Endothelial cell of umbilical vein (primary cell): ENCODE measurements around the gene MRGPRE. TPM values are rescaled to one million over a fixed set of nuclear protein-coding genes. Genes with fewer than 3 reads are reported as not detected.

Experiments
- BruUV-seq: library from RNA; stranded (reverse); fragments of 400-500 nt; replicated peaks from 2 replicates; lab custom pipeline; 2021; lab: Mats Ljungman, UMichigan
- CTCF ChIA-PET: fragments of 300-600, 350-600 bp; sonication (Branson Sonifier 250); formaldehyde crosslinking; loops from one replicate; lab custom pipeline; 2021; ENCODE audit warnings: antibody characterized with exemption, inconsistent platforms; lab: Charles Lee
- POLR2A ChIA-PET: fragments of 300-600, 350-600 bp; sonication (Branson Sonifier 250); formaldehyde crosslinking; loops from one replicate; lab custom pipeline; 2021; ENCODE audit warnings: antibody characterized with exemption, inconsistent platforms; lab: Charles Lee
- DNase-seq: peaks from one replicate; pipeline ENCODE4 v3.0.0-alpha.2; 2011; ENCODE audit warnings: low read depth, low spot score
- FAIRE-seq: peaks from 2 replicates; lab custom pipeline; 2011; peaks lifted over from hg19 to GRCh38; lab: Jason Lieb, UNC
- H2AFZ ChIP-seq: 2 replicates; pipeline ENCODE4 v1.6.0; 2012; ENCODE audit warnings: low read depth, low read length, control low read depth, inconsistent platforms
- H3K27ac ChIP-seq: 2 replicates; pipeline ENCODE4 v1.5.1; 2011; ENCODE audit warnings: low read depth, mild to moderate bottlenecking, control low read depth, low read length, moderate library complexity; ENCODE audit not compliant: insufficient read depth
- H3K27me3 ChIP-seq, 2 experiments: 2 replicates each; pipeline versions ENCODE4 v1.6.0 to v1.6.1; 2011; ENCODE audit warnings: low read length in 2 of 2, mixed read lengths in 1 of 2; ENCODE audit not compliant: control insufficient read depth in 2 of 2, insufficient read depth in 2 of 2
- H3K36me3 ChIP-seq, 2 experiments: 2 replicates in 1 of 2; 3 replicates in 1 of 2; pipeline ENCODE4 v1.5.1; 2011; ENCODE audit warnings: low read length in 2 of 2, mild to moderate bottlenecking in 1 of 2, moderate library complexity in 1 of 2; ENCODE audit not compliant: control insufficient read depth in 2 of 2, insufficient read depth in 2 of 2; ENCODE audit errors: extremely low read depth in 1 of 2
- H3K4me1 ChIP-seq: 3 replicates; pipeline ENCODE4 v1.5.1; 2011; ENCODE audit warnings: mild to moderate bottlenecking, low read length; ENCODE audit not compliant: control insufficient read depth, insufficient read depth; ENCODE audit errors: extremely low read depth
- H3K4me2 ChIP-seq: 2 replicates; pipeline ENCODE4 v1.6.1; 2011; ENCODE audit warnings: low read length, control low read depth, mixed read lengths; ENCODE audit not compliant: insufficient read depth
- H3K4me3 ChIP-seq, 3 experiments: fragments of 200-600 bp in 1 of 3; sonication (generic), shearing (Covaris generic) in 1 of 3; replicated peaks in 1 of 3; 2 replicates each; pipeline ENCODE4 v1.5.1; 2011 to 2016; ENCODE audit warnings: control low read depth in 3 of 3, low read length in 3 of 3, mild to moderate bottlenecking in 2 of 3, inconsistent platforms in 1 of 3, low read depth in 1 of 3, moderate library complexity in 1 of 3; ENCODE audit not compliant: insufficient read depth in 1 of 3
- H3K79me2 ChIP-seq: 2 replicates; pipeline ENCODE4 v1.6.0; 2012; ENCODE audit warnings: low read length, inconsistent platforms; ENCODE audit not compliant: control insufficient read depth, insufficient read depth
- H3K9ac ChIP-seq: replicated peaks from 2 replicates; pipeline ENCODE3; 2011; ENCODE audit warnings: low read length, control low read depth; ENCODE audit not compliant: insufficient read depth; ENCODE audit errors: extremely low read depth
- H3K9me1 ChIP-seq: replicated peaks from 3 replicates; pipeline ENCODE4 v1.6.0; 2011; ENCODE audit warnings: mild to moderate bottlenecking, low read length; ENCODE audit not compliant: control insufficient read depth, insufficient read depth; ENCODE audit errors: extremely low read depth
- H3K9me3 ChIP-seq: replicated peaks from 2 replicates; pipeline ENCODE4 v1.5.1; 2012; ENCODE audit warnings: low read length, inconsistent platforms; ENCODE audit not compliant: control insufficient read depth, insufficient read depth
- H4K20me1 ChIP-seq: replicated peaks from 2 replicates; pipeline ENCODE3; 2011; ENCODE audit warnings: mild to moderate bottlenecking, low read length; ENCODE audit not compliant: control insufficient read depth, insufficient read depth; ENCODE audit errors: extremely low read depth
- EZH2 ChIP-seq: IDR thresholded peaks from 2 replicates; pipeline ENCODE4 v1.6.1; 2012; ENCODE audit warnings: borderline replicate concordance, low read depth, mild to moderate bottlenecking, moderate library complexity, low read length, inconsistent platforms; ENCODE audit not compliant: severe bottlenecking
- FOS ChIP-seq: IDR thresholded peaks from 2 replicates; pipeline ENCODE4 v1.6.1; 2011; ENCODE audit warnings: mild to moderate bottlenecking, low read length, moderate library complexity, borderline replicate concordance; ENCODE audit not compliant: insufficient read depth
- GATA2 ChIP-seq: IDR thresholded peaks from 2 replicates; pipeline ENCODE4 v1.7.0; 2011; ENCODE audit warnings: low read depth, mild to moderate bottlenecking, moderate library complexity, mixed read lengths, low read length; ENCODE audit not compliant: insufficient read length, insufficient read depth
- JUN ChIP-seq: IDR thresholded peaks from 2 replicates; pipeline ENCODE4 v1.6.1; 2011; ENCODE audit warnings: borderline replicate concordance, low read depth; ENCODE audit not compliant: insufficient read length, insufficient read depth
- MYC ChIP-seq: IDR thresholded peaks from one replicate; pipeline ENCODE4 v1.6.1; 2011; ENCODE audit warnings: mild to moderate bottlenecking, low read depth, low read length
- POLR2A ChIP-seq: IDR thresholded peaks from 2 replicates; pipeline ENCODE4 v1.6.1; 2012; ENCODE audit warnings: low read depth, mild to moderate bottlenecking, control low read depth, low read length
- POLR2AphosphoS5 ChIP-seq: IDR thresholded peaks from 2 replicates; pipeline ENCODE4 v1.6.1; 2012; ENCODE audit warnings: low read depth, mild to moderate bottlenecking, control low read depth, low read length, moderate library complexity; ENCODE audit not compliant: insufficient read depth
- dilution Hi-C: fragments of 300-500 bp; cut with MboI; formaldehyde crosslinking; loops from one replicate; pipeline ENCODE4 v1.15.0; 2019; ENCODE audit warnings: low sequenced_read_pairs; ENCODE audit not compliant: extremely low pct_ligation_motif_present
- intact Hi-C: fragments of 100-400 bp; cut with micrococcal nuclease; formaldehyde crosslinking; loops from one replicate; pipeline ENCODE4 v1.10.0; 2022
- polyA plus RNA-seq, 4 experiments: library from polyadenylated mRNA; depleted of rRNA in 3 of 4; stranded (reverse) in 3 of 4; unstranded in 1 of 4; fragments of >200 nt; gene quantifications; 2 replicates each; pipeline versions ENCODE4 v1.2.1 to v1.2.3, GENCODE V29; 2011 to 2012; ENCODE audit warnings: missing spikeins in 1 of 4
- total RNA-seq: library from RNA; stranded (reverse); gene quantifications from 2 replicates; pipeline ENCODE4 v1.2.3, GENCODE V29; 2021
- TF ChIP-seq, protein P1 (sequence below): IDR thresholded peaks from 2 replicates; pipeline ENCODE4 v1.6.1; 2011; ENCODE audit not compliant: insufficient read depth, insufficient read length
- TF ChIP-seq, protein P2 (sequence below), 2 donors: IDR thresholded peaks; 1 replicate in 1 of 2; 2 replicates in 1 of 2; pipeline ENCODE4 v1.5.1; 2011; ENCODE audit warnings: low read length in 2 of 2, mild to moderate bottlenecking in 2 of 2, moderate library complexity in 2 of 2, control low read depth in 1 of 2, inconsistent platforms in 1 of 2, low read depth in 1 of 2; ENCODE audit not compliant: insufficient read depth in 1 of 2; ENCODE audit errors: extremely low read depth in 1 of 2

Gene MRGPRE
- total and polyA plus RNA-seq, 2 donors (not counting 3 experiments of a cell fraction or from before 2014, with no cell fraction given): not detected

DNA sequence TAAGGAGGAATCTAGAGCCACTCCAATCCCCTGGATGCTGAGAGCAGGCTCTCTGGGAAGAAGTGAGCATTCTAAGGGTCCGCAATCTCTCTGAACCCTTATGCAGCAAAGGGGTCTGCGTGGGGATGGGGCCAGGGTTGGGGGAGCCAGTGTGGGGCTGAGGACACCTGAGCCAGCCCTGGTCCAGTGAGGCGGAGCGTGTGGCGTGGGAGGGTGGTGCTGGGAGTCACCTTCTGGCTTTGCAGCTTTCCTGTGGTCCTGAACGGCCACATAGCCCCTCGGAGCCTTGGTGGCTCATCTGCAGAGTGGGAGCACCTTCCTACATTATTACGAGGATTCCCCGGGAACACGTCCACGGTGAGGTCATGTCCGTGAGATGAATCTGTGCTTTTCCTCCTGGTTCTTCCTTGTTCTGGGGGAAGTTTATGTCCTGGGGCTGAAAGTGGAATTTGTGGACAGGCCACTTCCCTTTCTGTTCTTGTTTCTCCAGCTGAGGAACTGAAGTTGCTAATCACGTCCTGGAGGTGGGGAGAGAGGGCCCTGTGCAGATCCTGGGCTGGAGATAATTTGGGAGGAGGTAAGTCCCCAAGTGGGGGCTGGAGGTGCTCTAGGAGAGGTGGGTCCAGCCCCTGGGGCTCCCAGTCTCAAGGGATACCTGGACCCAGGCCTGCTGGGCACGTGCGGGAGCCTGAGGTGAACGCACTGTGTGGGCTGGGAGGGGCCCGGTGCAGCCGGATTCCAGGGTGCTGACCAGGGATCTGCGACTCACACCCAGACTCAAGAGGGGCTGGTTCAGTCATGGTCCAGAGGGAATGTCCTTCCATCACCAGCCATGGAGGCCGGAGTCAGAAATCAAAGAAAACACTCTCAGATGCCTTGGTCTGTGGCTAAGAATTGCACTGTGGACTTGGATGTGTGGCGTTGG is 6.1 kb downstream of the MRGPRE start:
- CTCF ChIA-PET: interaction anchor here (3.2 kb wide), 1 partner anchor 183 kb away, joined by 18 read pairs; no protein-coding TSS in a partner anchor
- H3K9me1 ChIP-seq: no peaks in the 10 kb centered on the region
- no peaks in the 10 kb centered on the region for H3K9me3 ChIP-seq
- H3K4me2 ChIP-seq: no peak overlapping the region
- no peak overlapping the region for H2AFZ ChIP-seq
- dilution Hi-C loops: no loop called here
- no peaks in the 10 kb centered on the region for H3K36me3 ChIP-seq
- no peaks in the 10 kb centered on the region for H4K20me1 ChIP-seq
- intact Hi-C loops: no loop called here
- no peak for DNase-seq
- no peak overlapping the region for H3K27ac ChIP-seq
- no peak for TF ChIP-seq POLR2A
- TF ChIP-seq, protein P1, sequence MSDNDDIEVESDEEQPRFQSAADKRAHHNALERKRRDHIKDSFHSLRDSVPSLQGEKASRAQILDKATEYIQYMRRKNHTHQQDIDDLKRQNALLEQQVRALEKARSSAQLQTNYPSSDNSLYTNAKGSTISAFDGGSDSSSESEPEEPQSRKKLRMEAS: no peak
- no peak for TF ChIP-seq GATA2
- TF ChIP-seq, protein P2, sequence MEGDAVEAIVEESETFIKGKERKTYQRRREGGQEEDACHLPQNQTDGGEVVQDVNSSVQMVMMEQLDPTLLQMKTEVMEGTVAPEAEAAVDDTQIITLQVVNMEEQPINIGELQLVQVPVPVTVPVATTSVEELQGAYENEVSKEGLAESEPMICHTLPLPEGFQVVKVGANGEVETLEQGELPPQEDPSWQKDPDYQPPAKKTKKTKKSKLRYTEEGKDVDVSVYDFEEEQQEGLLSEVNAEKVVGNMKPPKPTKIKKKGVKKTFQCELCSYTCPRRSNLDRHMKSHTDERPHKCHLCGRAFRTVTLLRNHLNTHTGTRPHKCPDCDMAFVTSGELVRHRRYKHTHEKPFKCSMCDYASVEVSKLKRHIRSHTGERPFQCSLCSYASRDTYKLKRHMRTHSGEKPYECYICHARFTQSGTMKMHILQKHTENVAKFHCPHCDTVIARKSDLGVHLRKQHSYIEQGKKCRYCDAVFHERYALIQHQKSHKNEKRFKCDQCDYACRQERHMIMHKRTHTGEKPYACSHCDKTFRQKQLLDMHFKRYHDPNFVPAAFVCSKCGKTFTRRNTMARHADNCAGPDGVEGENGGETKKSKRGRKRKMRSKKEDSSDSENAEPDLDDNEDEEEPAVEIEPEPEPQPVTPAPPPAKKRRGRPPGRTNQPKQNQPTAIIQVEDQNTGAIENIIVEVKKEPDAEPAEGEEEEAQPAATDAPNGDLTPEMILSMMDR (IDR thresholded peaks at IDR 0.05; ENCODE audit: extremely low read depth in 1 of 2, insufficient read depth in 1 of 2, low read depth in 1 of 2, low read length in 2 of 2): no peak
- no peak for TF ChIP-seq POLR2AphosphoS5
- TF ChIP-seq JUN: no peak
- TF ChIP-seq FOS: no peak
- no peak for TF ChIP-seq EZH2
- no peak for TF ChIP-seq MYC
- no TSS peak for BruUV-seq
- no peak overlapping the region for H3K9ac ChIP-seq
- POLR2A ChIA-PET: no interaction called here
- H3K79me2 ChIP-seq: no peaks in the 10 kb centered on the region
- no peak overlapping the region for H3K4me3 ChIP-seq
- no peaks in the 10 kb centered on the region for H3K4me1 ChIP-seq
- H3K27me3 ChIP-seq: no peaks in the 10 kb centered on the region
- no peak for FAIRE-seq
